Measurements from ENCODE around the gene IL12RB1.

GRCh38 chr19:18051887-18052286 is 34.8 kb downstream of the IL12RB1 start:
- TF ChIP-seq CTCF (IDR thresholded peaks at IDR 0.05) (no peak), ZFX (IDR thresholded peaks at IDR 0.05; ENCODE audit: borderline replicate concordance) (no peak)

Measured in 22Rv1 (cell line).